ENCODE data around the gene COL9A2. TPM values are rescaled to one million over a fixed set of nuclear protein-coding genes. Genes with fewer than 3 reads are reported as not detected.
A peak's percentile ranks its signal among the peaks of the same experiment; 100 is the strongest.

Gene COL9A2
- total and polyA plus RNA-seq, 9 donors = 0.30 to 5.7 (median 1.7) TPM

DNA sequence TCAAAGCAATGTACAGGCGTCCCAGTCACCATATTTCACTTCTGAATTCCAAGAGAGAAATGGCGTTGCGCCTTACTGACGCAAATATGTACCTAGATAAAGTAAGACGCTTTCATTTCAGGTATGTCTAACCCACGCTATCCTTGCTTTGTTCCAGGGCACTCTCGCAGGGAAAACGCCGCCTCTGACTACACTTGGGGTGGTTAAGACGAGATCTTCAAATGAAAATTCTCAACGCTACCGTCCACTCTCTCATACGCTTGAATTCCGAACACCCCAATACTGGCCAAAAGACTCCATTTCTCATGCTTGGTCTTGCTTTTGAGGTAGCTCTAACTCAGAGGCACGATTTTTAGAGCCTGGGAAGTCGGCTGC is 59.8 kb downstream of the COL9A2 start:
- DNase-seq = no peak
- peak overlapping the region; percentile 71 for H3K4me3 ChIP-seq
- WGBS, 3 donors = 0% methylated on average over 16 of the region's 16 CpGs
- intact Hi-C loops (cut with DNase I) = no loop called here
- no peaks in the 10 kb centered on the region for H3K27me3 ChIP-seq
- H3K27ac ChIP-seq = peak overlapping the region; percentile 87 to 95
- TF ChIP-seq POLR2A (IDR thresholded peaks at IDR 0.05) = no peak
- no peak for TF ChIP-seq EP300 (IDR thresholded peaks at IDR 0.05)
- no peak for TF ChIP-seq CTCF (IDR thresholded peaks at IDR 0.05)
- H3K36me3 ChIP-seq = no peaks in the 10 kb centered on the region
- H3K4me1 ChIP-seq (ENCODE audit: insufficient read depth) = peaks cover 3% of the 10 kb centered on the region
- no peaks in the 10 kb centered on the region for H3K9me3 ChIP-seq

DNA sequence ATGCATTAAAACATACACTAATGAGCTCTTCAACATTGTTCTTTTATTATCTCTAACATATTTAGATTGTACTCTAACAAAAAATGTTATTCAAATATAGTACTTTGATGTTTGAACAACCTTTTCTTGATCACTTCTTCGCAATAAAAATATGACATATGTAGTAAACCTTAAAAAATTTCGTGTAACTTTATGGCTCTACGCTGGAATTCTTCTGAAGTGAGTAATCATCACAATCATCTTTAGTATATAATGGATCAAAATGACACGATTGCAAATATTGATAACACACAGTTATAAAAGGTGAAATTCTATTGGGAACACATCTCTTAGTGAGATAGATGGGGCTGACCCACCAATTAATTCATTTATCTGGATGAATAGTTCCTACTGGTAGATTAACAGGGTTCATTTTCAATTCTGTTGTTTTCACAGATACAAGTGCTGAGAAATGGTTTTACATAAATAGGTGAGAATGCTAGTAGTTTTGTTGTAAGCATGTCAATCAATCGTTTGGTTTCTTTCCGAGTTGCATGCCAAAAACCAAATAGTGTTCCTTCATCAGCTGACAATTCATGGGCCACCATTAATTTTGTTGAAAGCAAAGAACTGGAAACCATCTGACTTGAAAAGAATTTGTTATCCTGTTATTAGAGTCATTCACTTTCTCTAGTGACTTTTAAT is 60.5 kb downstream of the COL9A2 start:
- TF ChIP-seq CTCF (IDR thresholded peaks at IDR 0.05) (no peak), POLR2A (IDR thresholded peaks at IDR 0.05) (no peak), EP300 (IDR thresholded peaks at IDR 0.05) (no peak)
- no peaks in the 10 kb centered on the region for H3K9me3 ChIP-seq
- DNase-seq = no peak
- intact Hi-C loops (cut with DNase I) = no loop called here
- peak overlapping the region; percentile 71 for H3K4me3 ChIP-seq
- 62 to 68% (median 62%) methylated on average over 6 of the region's 6 CpGs for WGBS, 3 donors
- H3K36me3 ChIP-seq = no peaks in the 10 kb centered on the region
- peaks cover 3% of the 10 kb centered on the region for H3K4me1 ChIP-seq (ENCODE audit: insufficient read depth)
- H3K27ac ChIP-seq = no peak overlapping the region
- no peaks in the 10 kb centered on the region for H3K27me3 ChIP-seq

- no peaks in the 10 kb centered on the region for H3K27me3 ChIP-seq
- intact Hi-C loops (cut with DNase I) = no loop called here
- TF ChIP-seq EP300 (IDR thresholded peaks at IDR 0.05) = no peak
- DNase-seq = no peak
- no peak overlapping the region for H3K4me3 ChIP-seq
- no peaks in the 10 kb centered on the region for H3K36me3 ChIP-seq
- H3K27ac ChIP-seq = no peak overlapping the region
- H3K4me1 ChIP-seq (ENCODE audit: insufficient read depth) = peaks cover 3% of the 10 kb centered on the region
- no peaks in the 10 kb centered on the region for H3K9me3 ChIP-seq
These were observed 61.9 kb downstream of the COL9A2 start for GRCh38 chr1:40255231-40255630.

- intact Hi-C loops (cut with DNase I) = no loop called here
These were observed 64.5 kb downstream of the COL9A2 start for GRCh38 chr1:40252601-40253000.

More at GRCh38 chr1:40252601-40253000, 64.5 kb downstream of the COL9A2 start:
- no peaks in the 10 kb centered on the region for H3K9me3 ChIP-seq
- no peaks in the 10 kb centered on the region for H3K36me3 ChIP-seq
- H3K27ac ChIP-seq = no peak overlapping the region
- no peaks in the 10 kb centered on the region for H3K4me1 ChIP-seq (ENCODE audit: insufficient read depth)
- no peaks in the 10 kb centered on the region for H3K27me3 ChIP-seq
- TF ChIP-seq CTCF (IDR thresholded peaks at IDR 0.05) (no peak), POLR2A (IDR thresholded peaks at IDR 0.05) (no peak), EP300 (IDR thresholded peaks at IDR 0.05) (no peak)
- 79 to 80% (median 80%) methylated on average over 2 of the region's 2 CpGs for WGBS, 3 donors
- H3K4me3 ChIP-seq = no peak overlapping the region
- no peak for DNase-seq
